ENCODE data around the gene HSPG2. TPM values are rescaled to one million over a fixed set of nuclear protein-coding genes. Genes with fewer than 3 reads are reported as not detected.

The HSPG2 gene
- total and polyA plus RNA-seq, 12 donors = 38.7 to 558 (median 273) TPM

- Histone ChIP-seq H3K27ac (peak overlapping the region in 2 of 5 donors; percentile 65 to 93), H3K4me3 (no peak overlapping the region), H3K27me3 (no peaks in the 10 kb centered on the region), H3K36me3 (replicated peaks in 1 of 2) (peaks cover 0 to 4% of the 10 kb centered on the region in 2 donors), H3K4me1 (replicated peaks in 1 of 2) (peaks cover 24 to 81% of the 10 kb centered on the region in 2 donors), H3K9me3 (replicated peaks in 1 of 3) (no peaks in the 10 kb centered on the region)
- WGBS, 4 donors = 74 to 79% (median 78%) methylated on average over 13 of the region's 13 CpGs
- no peak for TF ChIP-seq CTCF (IDR thresholded peaks at IDR 0.05)
- TF ChIP-seq POLR2A (IDR thresholded peaks at IDR 0.05) = no peak
- intact Hi-C loops (cut with DNase I) = no loop called here
- no peak for DNase-seq
These were observed 36.2 kb downstream of the HSPG2 start for GRCh38 chr1:21900766-21901472.

- 28 to 38% (median 33%) methylated on average over 5 to 8 of the region's 8 CpGs for WGBS, 4 donors
These were observed 37.1 kb downstream of the HSPG2 start for GRCh38 chr1:21899987-21900386.

GRCh38 chr1:21899267-21899810, 37.8 kb downstream of the HSPG2 start:
- intact Hi-C loops (cut with DNase I) = no loop called here
- Histone ChIP-seq H3K9me3 (replicated peaks in 1 of 3) (no peaks in the 10 kb centered on the region), H3K27me3 (no peaks in the 10 kb centered on the region), H3K4me1 (replicated peaks in 1 of 2) (peaks cover 24 to 75% of the 10 kb centered on the region in 2 donors), H3K36me3 (replicated peaks in 1 of 2) (peaks cover 0 to 15% of the 10 kb centered on the region in 2 donors), H3K4me3 (no peak overlapping the region), H3K27ac (peak overlapping the region; percentile 48 to 93 (median 65))
- TF ChIP-seq CTCF (IDR thresholded peaks at IDR 0.05) = no peak
- TF ChIP-seq POLR2A (IDR thresholded peaks at IDR 0.05) = no peak
- DNase-seq = no peak
- WGBS, 4 donors = 59 to 77% (median 65%) methylated on average over 2 to 4 of the region's 4 CpGs

More at GRCh38 chr1:21899987-21900386, 37.1 kb downstream of the HSPG2 start:
- peak in 1 of 7 donors; percentile 57 for DNase-seq
- TF ChIP-seq POLR2A (IDR thresholded peaks at IDR 0.05) = no peak
- no peak for TF ChIP-seq CTCF (IDR thresholded peaks at IDR 0.05)
- Histone ChIP-seq H3K27me3 (no peaks in the 10 kb centered on the region), H3K36me3 (replicated peaks in 1 of 2) (peaks cover 0 to 13% of the 10 kb centered on the region in 2 donors), H3K27ac (peak overlapping the region in 3 of 5 donors; percentile 65 to 93 (median 72)), H3K4me1 (replicated peaks in 1 of 2) (peaks cover 24 to 75% of the 10 kb centered on the region in 2 donors), H3K9me3 (replicated peaks in 1 of 3) (no peaks in the 10 kb centered on the region), H3K4me3 (no peak overlapping the region)
- intact Hi-C loops (cut with DNase I) = no loop called here

GRCh38 chr1:21898326-21899200, 38.5 kb downstream of the HSPG2 start:
- peaks cover 0 to 15% of the 10 kb centered on the region in 2 donors for H3K36me3 ChIP-seq (replicated peaks in 1 of 2)
- intact Hi-C loops (cut with DNase I) = no loop called here
- H3K27ac ChIP-seq = peak overlapping the region; percentile 48 to 93 (median 65)
- TF ChIP-seq POLR2A (IDR thresholded peaks at IDR 0.05) (peak in 1 of 2 donors; percentile 25), CTCF (IDR thresholded peaks at IDR 0.05) (peak in 3 of 6 experiments; percentile 20 to 35 (median 28))
- peak in 6 of 7 donors; percentile 68 to 87 (median 78) for DNase-seq
- WGBS, 4 donors = 38 to 49% (median 44%) methylated on average over 14 to 16 of the region's 16 CpGs
- H3K4me3 ChIP-seq = no peak overlapping the region
- no peaks in the 10 kb centered on the region for H3K27me3 ChIP-seq
- H3K9me3 ChIP-seq (replicated peaks in 1 of 3) = no peaks in the 10 kb centered on the region
- H3K4me1 ChIP-seq (replicated peaks in 1 of 2) = peaks cover 24 to 77% of the 10 kb centered on the region in 2 donors
